22Rv1 (cell line): Measurements from ENCODE around the gene CTNND2.

ENCODE experiments used
- CTCF ChIP-seq: fragments of 450-650 bp; IDR thresholded peaks from 2 replicates; pipeline ENCODE4 v1.5.1; 2017; ENCODE audit warnings: mild to moderate bottlenecking
- ZFX ChIP-seq: fragments of 450-650 bp; IDR thresholded peaks from 2 replicates; pipeline ENCODE4 v1.6.1; 2017; ENCODE audit warnings: antibody characterized with exemption, borderline replicate concordance

GRCh38 chr5:11037941-11038340 lies 866.3 kb downstream of the CTNND2 start:
- TF ChIP-seq CTCF: no peak
- TF ChIP-seq ZFX: no peak
